ENCODE data around the gene SPRR1B.
"Not testable (repeated sequence)": the region's sequence is repeated elsewhere in the genome, so short reads cannot be mapped to it uniquely, and the experiment has no call there.

Gene SPRR1B

GRCh38 chr1:153040950-153041631 is 10.1 kb downstream of the SPRR1B start, which contains the start of gene SPRR2D:
TSS of gene SPRR2D (minus strand) at chr1:153041120. CDS start at chr1:153040346, 774 bp downstream.
- no peak for DNase-seq (ENCODE audit: low read depth)

- DNase-seq (ENCODE audit: low read depth) = no peak
Measured at GRCh38 chr1:153049211-153049610, 18.2 kb downstream of the SPRR1B start.

GRCh38 chr1:153056111-153056510 is 25.1 kb downstream of the SPRR1B start:
- DNase-seq (ENCODE audit: low read depth) = not testable (repeated sequence)

- no peak for DNase-seq (ENCODE audit: low read depth)
Measured at GRCh38 chr1:153057375-153057774, 26.4 kb downstream of the SPRR1B start, which contains the start of gene SPRR2A. TSS of gene SPRR2A (minus strand) at chr1:153057512. CDS start at chr1:153056735, 777 bp downstream.

- no peak for DNase-seq (ENCODE audit: low read depth)
Measured at GRCh38 chr1:153058154-153058553, 27.2 kb downstream of the SPRR1B start.

- DNase-seq (ENCODE audit: low read depth) = no peak
Measured at GRCh38 chr1:153058826-153059784, 28.1 kb downstream of the SPRR1B start.

GRCh38 chr1:153070243-153070642 is 39.2 kb downstream of the SPRR1B start:
- DNase-seq (ENCODE audit: low read depth) = no peak

GRCh38 chr1:153071511-153071910 is 40.5 kb downstream of the SPRR1B start, which contains the start of gene SPRR2B:
TSS of gene SPRR2B (minus strand) at chr1:153071611. CDS start at chr1:153070839, 772 bp downstream.
- no peak for DNase-seq (ENCODE audit: low read depth)

- DNase-seq (ENCODE audit: low read depth) = no peak
Measured at GRCh38 chr1:153072806-153073726, 42.1 kb downstream of the SPRR1B start.

- DNase-seq (ENCODE audit: low read depth) = no peak
Measured at GRCh38 chr1:153081736-153082135, 50.7 kb downstream of the SPRR1B start.
